K562 (cell line): Measurements from ENCODE around the gene DPH7. TPM values are rescaled to one million over a fixed set of nuclear protein-coding genes. Genes with fewer than 3 reads are reported as not detected.
A peak's percentile ranks its signal among the peaks of the same experiment; 100 is the strongest.

Experiments
- ATAC-seq: fragments of 200-7000 bp; cut with Tn5 transposase; 3 replicates; pipeline ENCODE4 v1.9.1; 2020; ENCODE audit warnings: moderate library complexity
- BruUV-seq: library from RNA; stranded (reverse); fragments of 400-500 nt; replicated peaks from 2 replicates; lab custom pipeline; 2021; lab: Mats Ljungman, UMichigan
- CTCF ChIA-PET: fragments of 300-600 bp; formaldehyde crosslinking; extraction: SDS; loops from one replicate; lab custom pipeline; 2021; ENCODE audit warnings: low intra/inter-chr PET ratio; lab: Yijun Ruan, JAX
- POLR2A ChIA-PET: fragments of 300-600, 350-650 bp; sonication (Branson Sonifier 250); formaldehyde crosslinking; extraction: SDS; loops from one replicate; lab custom pipeline; 2021; ENCODE audit warnings: antibody characterized with exemption, inconsistent platforms; lab: Yijun Ruan, JAX
- DNase-seq, 4 experiments: peaks; one replicate each; pipeline versions ENCODE4 v3.0.0 to v3.0.0-alpha.2; 2011 to 2018; ENCODE audit warnings: low spot score in 3 of 4, mixed read lengths in 3 of 4; ENCODE audit errors: extremely low read depth in 1 of 4
- FAIRE-seq: peaks from 2 replicates; lab custom pipeline; 2011; peaks lifted over from hg19 to GRCh38; lab: Jason Lieb, UNC
- H2AFZ ChIP-seq: 2 replicates; pipeline ENCODE4 v1.6.0; 2011; ENCODE audit warnings: low read depth, low read length, control low read depth, inconsistent platforms
- H3K27ac ChIP-seq: fragments of 200-600 bp; 3 replicates; pipeline ENCODE4 v1.8.0; 2011; ENCODE audit warnings: low read depth, mild to moderate bottlenecking, control low read depth, inconsistent platforms, low read length, moderate library complexity, mixed read lengths; ENCODE audit errors: extremely low read depth
- H3K27me3 ChIP-seq, 2 experiments: fragments of 300-600 bp in 1 of 2; 2 replicates in 1 of 2; 3 replicates in 1 of 2; pipeline versions ENCODE4 v1.6.0 to v1.8.0; 2011; ENCODE audit warnings: inconsistent platforms in 2 of 2, low read length in 2 of 2, mild to moderate bottlenecking in 1 of 2, mixed read lengths in 1 of 2, moderate library complexity in 1 of 2; ENCODE audit not compliant: control insufficient read depth in 2 of 2, insufficient read depth in 2 of 2
- H3K36me3 ChIP-seq: fragments of 300-600 bp; 3 replicates; pipeline ENCODE4 v1.8.0; 2011; ENCODE audit warnings: mild to moderate bottlenecking, low read length, inconsistent platforms; ENCODE audit not compliant: control insufficient read depth, insufficient read depth
- H3K4me1 ChIP-seq, 2 experiments: fragments of 200-600 bp in 1 of 2; replicated peaks in 1 of 2; 2 replicates in 1 of 2; 3 replicates in 1 of 2; pipeline versions ENCODE4 v1.5.1 to v1.8.0; 2011; ENCODE audit warnings: inconsistent platforms in 2 of 2, low read length in 2 of 2, mild to moderate bottlenecking in 1 of 2, mixed read lengths in 1 of 2, moderate library complexity in 1 of 2; ENCODE audit not compliant: control insufficient read depth in 2 of 2, insufficient read depth in 2 of 2
- H3K4me2 ChIP-seq: 2 replicates; pipeline ENCODE4 v1.6.1; 2011; ENCODE audit warnings: low read length, control low read depth, inconsistent platforms, mixed read lengths; ENCODE audit not compliant: insufficient read depth
- H3K4me3 ChIP-seq: fragments of 200-600 bp; sonication (generic), shearing (Covaris generic); 2 replicates; pipeline ENCODE4 v1.5.1; 2016; ENCODE audit warnings: control low read depth, inconsistent platforms
- H3K79me2 ChIP-seq: fragments of 200-600 bp; 3 replicates; pipeline ENCODE4 v1.8.0; 2011; ENCODE audit warnings: low read length, inconsistent platforms; ENCODE audit not compliant: control insufficient read depth, insufficient read depth
- H3K9ac ChIP-seq, 2 experiments: 2 replicates each; pipeline versions ENCODE4 v1.6.0 to v1.6.1; 2011; ENCODE audit warnings: low read depth in 2 of 2, low read length in 2 of 2, control low read depth in 1 of 2, inconsistent platforms in 1 of 2, mild to moderate bottlenecking in 1 of 2, mixed read lengths in 1 of 2; ENCODE audit not compliant: insufficient read depth in 1 of 2
- H3K9me1 ChIP-seq: one replicate; pipeline ENCODE4 v1.6.0; 2011; ENCODE audit warnings: inconsistent platforms, mild to moderate bottlenecking, low read length, moderate library complexity; ENCODE audit not compliant: control insufficient read depth, insufficient read depth
- H3K9me3 ChIP-seq: replicated peaks from 2 replicates; pipeline ENCODE4 v1.5.1; 2011; ENCODE audit warnings: low read depth, low read length, inconsistent platforms; ENCODE audit not compliant: control insufficient read depth, insufficient read depth
- H4K20me1 ChIP-seq: replicated peaks from 2 replicates; pipeline ENCODE4 v1.6.1; 2011; ENCODE audit warnings: low read length, inconsistent platforms, mixed read lengths; ENCODE audit not compliant: control insufficient read depth, insufficient read depth
- BHLHE40 ChIP-seq: IDR thresholded peaks from 2 replicates; pipeline ENCODE4 v1.6.1; 2011; ENCODE audit warnings: low read length, improper control_type of control experiment
- FOXO4 ChIP-seq: fragments of 450-650 bp; formaldehyde crosslinking; IDR thresholded peaks from 2 replicates; pipeline ENCODE4 v1.4.0; 2020; ENCODE audit warnings: mild to moderate bottlenecking, moderate library complexity
- GABPB1 ChIP-seq: sonication (generic); formaldehyde crosslinking; IDR thresholded peaks from 2 replicates; pipeline ENCODE4 v1.8.0; 2022; ENCODE audit warnings: mild to moderate bottlenecking, missing genetic modification reagents
- PATZ1 ChIP-seq: fragments of 250-450 bp; sonication (Bioruptor Pico); IDR thresholded peaks from 2 replicates; pipeline ENCODE4 v1.5.0; 2020; ENCODE audit warnings: mild to moderate bottlenecking, borderline replicate concordance
- POLR3G ChIP-seq: IDR thresholded peaks from 2 replicates; pipeline ENCODE4 v1.6.1; 2011; ENCODE audit not compliant: insufficient read length, insufficient replicate concordance; ENCODE audit errors: extremely low read depth
- PRMT5 ChIP-seq: sonication (generic); formaldehyde crosslinking; IDR thresholded peaks from 2 replicates; pipeline ENCODE4 v1.5.0; 2020; ENCODE audit warnings: missing genetic modification reagents
- RBM14 ChIP-seq: fragments of 200-400 bp; formaldehyde crosslinking; IDR thresholded peaks from 2 replicates; pipeline ENCODE4 v1.6.1; 2018; ENCODE audit warnings: low read depth, mild to moderate bottlenecking, low read length, moderate library complexity, borderline replicate concordance; ENCODE audit not compliant: insufficient read depth
- ZNF407 ChIP-seq: fragments of 450-650 bp; IDR thresholded peaks from 2 replicates; pipeline ENCODE4 v1.6.1; 2016; ENCODE audit warnings: low read depth
- ZNF449 ChIP-seq: fragments of 250-450 bp; sonication (Bioruptor Pico); IDR thresholded peaks from 2 replicates; pipeline ENCODE4 v1.8.0; 2022; ENCODE audit warnings: moderate library complexity, mild to moderate bottlenecking, inconsistent platforms
- WGBS: fragments of 100-300 bp; shearing (Covaris generic); methylation state at CpG from one replicate; pipeline ENCODE4 v1.1.6; 2016; ENCODE audit warnings: low coverage, mixed read lengths; ENCODE audit not compliant: insufficient coverage; ENCODE audit errors: missing lambda C conversion rate; 5-methylcytosine and 5-hydroxymethylcytosine counted together
- in situ Hi-C: fragments of 300-500 bp; cut with MboI; formaldehyde crosslinking; loops from 4 replicates; pipeline ENCODE4 v1.15.0; 2018; ENCODE audit warnings: inconsistent platforms, mixed read lengths
- intact Hi-C: fragments of 100-400 bp; cut with micrococcal nuclease; formaldehyde crosslinking; loops from 2 replicates; pipeline ENCODE4 v1.14.2; 2022
- polyA plus RNA-seq, 8 experiments: library from polyadenylated mRNA; depleted of rRNA in 4 of 8; stranded (reverse) in 5 of 8; unstranded in 3 of 8; fragments of >200 nt; fragmentation: Nextera tagmentation in 2 of 8; fragmentation: Illumina TruSeq in 1 of 8; extraction: Ambion mirVana in 2 of 8; extraction: Trizol in 1 of 8; gene quantifications; 2 replicates each; pipeline versions ENCODE4 v1.2.1 to v1.2.3, GENCODE V29; 2011 to 2014; ENCODE audit warnings: inconsistent platforms in 1 of 8, missing spikeins in 1 of 8
- total RNA-seq, 7 experiments: library from RNA; depleted of rRNA in 6 of 7; stranded (reverse); fragments of >200 nt in 6 of 7; fragmentation: Illumina TruSeq in 2 of 7; extraction: Trizol in 2 of 7; gene quantifications; 2 replicates each; pipeline versions ENCODE4 v1.2.1 to v1.2.3, GENCODE V29; 2011 to 2021; ENCODE audit warnings: low replicate concordance in 1 of 7

The DPH7 gene
- total and polyA plus RNA-seq, 9 of the 15 experiments (the other 6 are each of a cell fraction or from before 2014, with no cell fraction given): 13.9 to 68.6 (median 41.3) TPM

GRCh38 chr9:137519553-137519952, 59.2 kb downstream of the DPH7 start:
- Histone ChIP-seq H3K27ac (no peak overlapping the region), H3K79me2 (no peaks in the 10 kb centered on the region), H3K36me3 (no peaks in the 10 kb centered on the region), H2AFZ (no peak overlapping the region), H3K9me1 (no peaks in the 10 kb centered on the region), H4K20me1 (no peaks in the 10 kb centered on the region), H3K9me3 (no peaks in the 10 kb centered on the region), H3K4me3 (no peak overlapping the region), H3K9ac (peak overlapping the region in 1 of 2 experiments; percentile 48; a peak in 2 of 4 replicates), H3K27me3 (no peaks in the 10 kb centered on the region), H3K4me1 (peaks cover 0 to 42% of the 10 kb centered on the region in 2 experiments; a peak in 3 of 5 replicates), H3K4me2 (no peak overlapping the region)
- no TSS peak for BruUV-seq
- TF ChIP-seq PRMT5 (no peak), ZNF407 (no peak), FOXO4 (no peak), BHLHE40 (peak; percentile 49), ZNF449 (CRISPR knock-in tag) (no peak), PATZ1 (no peak), POLR3G (no peak), RBM14 (no peak), GABPB1 (CRISPR knock-in tag) (no peak)
- WGBS: 40% methylated on average over 8 of the region's 10 CpGs
- no peak for ATAC-seq
- ChIA-PET POLR2A (no interaction called here), CTCF (no interaction called here)
- intact Hi-C loops: no loop called here
- no peak for DNase-seq
- in situ Hi-C loops: no loop called here
- no peak for FAIRE-seq
